Nephron (organoid): ENCODE measurements around the gene EIF3I.

Source experiments
- H3K27ac Mint-ChIP-seq, 3 experiments: 2 replicates each; pipeline ENCODE4 v1.8.0; 2020; ENCODE audit warnings: mixed read lengths in 3 of 3, mild to moderate bottlenecking in 2 of 3, moderate library complexity in 1 of 3
- H3K27me3 Mint-ChIP-seq: 2 replicates; pipeline ENCODE4 v1.8.0; 2021; ENCODE audit warnings: low read depth, mild to moderate bottlenecking, moderate library complexity, mixed read lengths
- H3K36me3 Mint-ChIP-seq: 2 replicates; pipeline ENCODE4 v1.8.0; 2020; ENCODE audit warnings: low read depth, mixed read lengths
- H3K4me1 Mint-ChIP-seq: 2 replicates; pipeline ENCODE4 v1.8.0; 2020; ENCODE audit warnings: mixed read lengths
- H3K4me3 Mint-ChIP-seq, 3 experiments: 2 replicates each; pipeline ENCODE4 v1.8.0; 2020; ENCODE audit warnings: mild to moderate bottlenecking in 3 of 3, mixed read lengths in 3 of 3, moderate library complexity in 2 of 3
- H3K9me3 Mint-ChIP-seq: 2 replicates; pipeline ENCODE4 v1.8.0; 2020; ENCODE audit warnings: mixed read lengths
- TF ChIP-seq, protein P1 (sequence below), 3 experiments: fragments of 200-600 bp; sonication (generic); IDR thresholded peaks; one replicate each; pipeline ENCODE4 v1.5.0; 2021; ENCODE audit warnings: antibody characterized with exemption in 3 of 3; ENCODE audit not compliant: unreplicated experiment in 3 of 3

EIF3I gene

DNA sequence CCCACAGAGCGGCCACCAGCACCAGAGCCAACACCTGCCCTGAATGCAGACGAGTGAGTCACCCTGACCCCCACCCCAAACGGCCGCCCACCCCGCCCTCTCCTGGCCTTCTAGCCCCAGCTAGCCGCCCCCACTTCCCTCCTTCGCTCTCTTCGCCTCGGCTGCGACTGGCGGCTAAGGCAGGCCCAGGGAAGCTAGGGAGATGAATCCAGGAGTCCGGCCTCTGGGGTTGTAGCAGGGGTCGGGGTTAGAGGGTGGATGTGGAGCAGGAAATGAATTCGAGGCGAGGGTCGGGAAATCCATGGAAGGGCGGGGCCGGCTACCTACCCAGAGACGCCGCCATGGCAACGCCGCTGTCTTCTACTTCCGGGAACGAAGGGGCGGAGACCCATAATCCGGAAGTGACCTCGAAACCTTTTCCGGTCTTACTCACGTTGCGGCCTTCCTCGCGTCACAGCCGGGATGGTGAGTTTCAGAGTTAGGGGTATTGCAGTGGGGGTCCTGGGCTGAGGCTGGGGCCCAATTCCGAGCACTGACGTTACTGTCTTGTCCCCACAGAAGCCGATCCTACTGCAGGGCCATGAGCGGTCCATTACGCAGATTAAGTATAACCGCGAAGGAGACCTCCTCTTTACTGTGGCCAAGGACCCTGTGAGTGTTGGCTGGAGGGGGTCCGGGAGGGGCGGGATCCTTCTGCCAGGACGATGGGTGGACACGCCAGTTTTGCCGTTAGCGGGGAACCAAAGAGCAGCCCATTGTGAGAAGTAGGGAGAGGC lies at the start of gene EIF3I, which contains the start of gene TMEM234:
TSS of gene EIF3I (plus strand) at position 428 of the 776 bp plus-strand sequence. CDS start at position 463, 35 bp downstream.
TSS of gene TMEM234 (minus strand) at position 374 of the 776 bp plus-strand sequence. CDS start at position 343, 31 bp downstream.
- H3K27me3 Mint-ChIP-seq: peaks cover 4% of the 10 kb centered on the region

DNA sequence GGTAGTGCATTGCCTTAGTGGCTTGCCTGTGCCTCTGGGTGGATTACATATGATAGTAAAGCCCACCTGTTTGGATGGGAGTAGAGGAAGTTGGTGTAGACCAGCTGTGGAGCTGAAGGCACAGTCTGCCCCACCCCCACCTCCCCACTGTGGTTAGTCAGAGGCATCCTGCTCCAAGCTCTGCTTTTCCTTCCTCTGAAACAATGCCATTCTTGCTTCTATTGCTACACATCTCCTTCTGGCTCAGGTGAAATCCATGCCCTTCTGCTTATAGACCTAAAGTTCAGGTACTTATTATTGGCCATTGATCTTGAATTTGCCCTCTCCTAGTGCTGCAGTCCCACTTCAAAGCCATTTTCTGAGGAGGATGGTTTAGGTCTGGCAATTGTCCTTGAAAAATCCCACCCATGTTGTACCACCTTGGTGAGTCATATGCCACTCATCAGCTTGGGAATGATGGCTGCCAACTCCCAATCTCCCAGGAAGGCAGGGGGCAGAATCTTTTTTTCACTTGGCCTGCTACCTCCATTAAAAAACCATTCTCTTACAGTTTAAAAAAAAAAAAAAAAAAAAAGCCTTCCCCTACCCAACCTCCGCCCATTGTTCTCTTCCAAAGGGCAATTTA lies 49.5 kb upstream of the EIF3I start:
- peaks cover 60% of the 10 kb centered on the region for H3K36me3 Mint-ChIP-seq
- H3K9me3 Mint-ChIP-seq: no peaks in the 10 kb centered on the region
- H3K4me3 Mint-ChIP-seq: no peak overlapping the region
- no peaks in the 10 kb centered on the region for H3K4me1 Mint-ChIP-seq
- no peak overlapping the region for H3K27ac Mint-ChIP-seq
- no peaks in the 10 kb centered on the region for H3K27me3 Mint-ChIP-seq
- TF ChIP-seq, protein P1, sequence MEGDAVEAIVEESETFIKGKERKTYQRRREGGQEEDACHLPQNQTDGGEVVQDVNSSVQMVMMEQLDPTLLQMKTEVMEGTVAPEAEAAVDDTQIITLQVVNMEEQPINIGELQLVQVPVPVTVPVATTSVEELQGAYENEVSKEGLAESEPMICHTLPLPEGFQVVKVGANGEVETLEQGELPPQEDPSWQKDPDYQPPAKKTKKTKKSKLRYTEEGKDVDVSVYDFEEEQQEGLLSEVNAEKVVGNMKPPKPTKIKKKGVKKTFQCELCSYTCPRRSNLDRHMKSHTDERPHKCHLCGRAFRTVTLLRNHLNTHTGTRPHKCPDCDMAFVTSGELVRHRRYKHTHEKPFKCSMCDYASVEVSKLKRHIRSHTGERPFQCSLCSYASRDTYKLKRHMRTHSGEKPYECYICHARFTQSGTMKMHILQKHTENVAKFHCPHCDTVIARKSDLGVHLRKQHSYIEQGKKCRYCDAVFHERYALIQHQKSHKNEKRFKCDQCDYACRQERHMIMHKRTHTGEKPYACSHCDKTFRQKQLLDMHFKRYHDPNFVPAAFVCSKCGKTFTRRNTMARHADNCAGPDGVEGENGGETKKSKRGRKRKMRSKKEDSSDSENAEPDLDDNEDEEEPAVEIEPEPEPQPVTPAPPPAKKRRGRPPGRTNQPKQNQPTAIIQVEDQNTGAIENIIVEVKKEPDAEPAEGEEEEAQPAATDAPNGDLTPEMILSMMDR (IDR thresholded peaks at IDR 0.05; ENCODE audit: unreplicated experiment in 3 of 3): no peak

More for the DNA sequence above, at the start of gene EIF3I, which contains the start of gene TMEM234:
- TF ChIP-seq, protein P1 (IDR thresholded peaks at IDR 0.05; ENCODE audit: unreplicated experiment in 3 of 3): no peak
- Mint-ChIP-seq H3K4me1 (peaks cover 27% of the 10 kb centered on the region), H3K4me3 (peak within 1 kb of the TSS; percentile 98 to 99 (median 99)), H3K36me3 (peaks cover 30% of the 10 kb centered on the region), H3K9me3 (no peaks in the 10 kb centered on the region), H3K27ac (peak within 1 kb of the TSS; percentile 92 to 94 (median 92))

DNA sequence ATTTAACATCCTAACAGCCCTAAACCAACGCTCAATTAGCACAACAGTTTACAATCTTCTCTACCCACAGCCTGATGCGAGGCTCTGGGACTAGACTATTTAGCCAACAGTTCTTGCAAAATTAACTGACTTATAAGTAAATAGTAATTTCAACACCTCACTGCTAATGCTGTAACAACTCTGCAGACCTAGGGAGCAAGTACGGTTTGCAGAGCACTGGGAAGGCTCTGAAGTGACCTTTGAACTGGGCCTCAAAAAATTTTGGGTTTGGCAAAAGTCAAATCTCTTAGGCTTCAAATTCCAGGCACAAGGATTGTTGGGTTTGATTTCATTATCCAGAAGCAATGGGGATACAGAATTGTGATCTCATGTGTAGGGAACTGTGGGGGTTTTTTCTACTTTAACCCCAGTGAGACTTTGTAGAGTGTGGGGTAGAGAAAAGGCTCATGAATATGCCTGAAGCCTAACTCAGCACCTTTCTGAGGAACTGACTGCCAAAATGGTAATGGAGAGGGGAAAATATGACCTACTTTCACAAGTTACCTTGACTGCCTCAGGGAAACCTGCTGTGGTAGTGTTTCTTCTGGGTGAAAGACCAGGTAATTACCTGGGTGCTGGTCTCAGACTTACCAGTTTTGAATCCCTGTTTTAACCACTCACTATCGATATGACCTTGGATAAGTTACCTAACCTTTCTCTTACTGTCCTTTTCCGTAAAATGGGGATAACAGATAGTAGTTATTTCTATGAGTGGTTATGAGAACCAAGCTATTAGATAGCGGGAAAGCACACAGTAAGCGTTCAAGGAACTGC lies 43.6 kb upstream of the EIF3I start:
- peaks cover 35% of the 10 kb centered on the region for H3K36me3 Mint-ChIP-seq
- peaks cover 18% of the 10 kb centered on the region for H3K4me1 Mint-ChIP-seq
- H3K9me3 Mint-ChIP-seq: no peaks in the 10 kb centered on the region
- H3K27me3 Mint-ChIP-seq: no peaks in the 10 kb centered on the region
- TF ChIP-seq, protein P1 (IDR thresholded peaks at IDR 0.05; ENCODE audit: unreplicated experiment in 3 of 3): no peak
- H3K27ac Mint-ChIP-seq: peak overlapping the region; percentile 98 to 99 (median 98)
- peak overlapping the region; percentile 93 to 96 (median 93) for H3K4me3 Mint-ChIP-seq

DNA sequence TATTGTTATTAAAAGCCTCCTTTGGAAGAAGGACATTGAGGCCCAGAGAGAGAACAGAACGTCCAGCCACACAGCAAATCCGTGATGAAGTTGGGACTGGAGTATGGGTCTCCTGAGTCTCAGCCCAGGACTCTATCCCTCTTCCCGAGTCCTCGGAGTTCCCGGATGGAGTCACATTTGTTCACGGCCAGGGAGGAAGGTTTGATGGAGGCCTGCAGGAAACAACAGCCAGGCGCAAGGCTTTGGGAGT lies 43.1 kb upstream of the EIF3I start:
- TF ChIP-seq, protein P1 (IDR thresholded peaks at IDR 0.05; ENCODE audit: unreplicated experiment in 3 of 3): no peak
- H3K27ac Mint-ChIP-seq: peak overlapping the region; percentile 98 to 99 (median 98)
- H3K4me3 Mint-ChIP-seq: peak overlapping the region; percentile 93 to 96 (median 93)
- H3K4me1 Mint-ChIP-seq: peaks cover 22% of the 10 kb centered on the region
- no peaks in the 10 kb centered on the region for H3K9me3 Mint-ChIP-seq
- H3K36me3 Mint-ChIP-seq: peaks cover 39% of the 10 kb centered on the region
- H3K27me3 Mint-ChIP-seq: no peaks in the 10 kb centered on the region

DNA sequence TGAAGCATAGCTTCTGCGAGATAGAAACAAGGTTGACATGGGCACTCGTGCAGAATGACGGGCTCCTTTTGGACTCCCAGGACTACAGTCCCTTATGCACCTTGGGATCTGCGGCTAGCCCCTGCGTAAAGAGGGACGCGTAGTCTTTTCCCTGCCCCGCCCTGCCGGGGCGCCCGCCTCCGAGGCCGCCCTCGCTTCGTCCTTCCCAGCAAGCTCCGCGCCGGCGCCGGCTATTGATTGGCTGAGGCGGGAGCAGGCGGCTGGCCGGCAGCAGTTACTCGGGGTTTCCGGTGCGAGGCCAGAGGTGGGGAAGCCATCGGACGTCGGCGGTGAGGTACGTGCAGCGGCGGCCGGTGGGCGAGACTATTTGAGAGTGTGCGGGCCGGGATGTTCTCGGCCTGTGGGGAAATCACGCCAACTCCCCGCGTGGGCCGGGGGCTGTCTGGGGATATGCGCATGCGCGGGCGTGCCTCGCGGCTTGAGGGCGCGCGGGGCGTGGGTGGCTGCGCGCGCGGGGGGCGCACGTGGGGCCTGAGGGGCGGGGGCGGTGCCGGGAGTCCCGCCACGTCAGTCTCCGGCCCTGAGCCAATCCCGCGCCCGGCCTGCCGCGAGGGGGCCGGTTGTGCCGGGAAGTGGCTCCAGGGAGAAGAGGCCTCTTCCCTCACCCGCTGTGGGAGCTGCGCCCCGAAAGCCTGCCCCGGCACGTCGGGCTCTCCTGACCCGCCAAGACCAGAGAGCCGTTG lies 42.6 kb upstream of the EIF3I start, which contains the start of gene TXLNA:
TSS of gene TXLNA (plus strand) at position 233 of the 743 bp plus-strand sequence. CDS start 671 bp downstream, outside the sequence.
- Mint-ChIP-seq H3K27me3 (no peaks in the 10 kb centered on the region), H3K36me3 (peaks cover 39% of the 10 kb centered on the region), H3K27ac (peak within 1 kb of the TSS; percentile 98 to 99 (median 98)), H3K9me3 (no peaks in the 10 kb centered on the region), H3K4me3 (peak within 1 kb of the TSS; percentile 94 to 96 (median 95)), H3K4me1 (peaks cover 26% of the 10 kb centered on the region)
- TF ChIP-seq, protein P1 (IDR thresholded peaks at IDR 0.05; ENCODE audit: unreplicated experiment in 3 of 3): peak in 1 of 3 experiments; percentile 9
